Heart left ventricle (tissue), 13 donors: ENCODE data around the gene PRSS33.

ENCODE experiments used
- CTCF ChIP-seq, 12 donors: fragments of 200-600 bp; sonication (generic) in 4 of 12; IDR thresholded peaks; one replicate each; pipeline versions ENCODE4 v1.5.0 to v1.8.0; 2018 to 2022; ENCODE audit warnings: antibody characterized with exemption in 12 of 12, mild to moderate bottlenecking in 5 of 12
- POLR2A ChIP-seq, 2 donors: fragments of 450-650 bp; IDR thresholded peaks; one replicate each; pipeline ENCODE4 v1.6.1; 2017; ENCODE audit warnings: antibody characterized with exemption in 2 of 2, mild to moderate bottlenecking in 2 of 2, moderate library complexity in 2 of 2
- donor health status: ischemic (EF 13 %, LVEDD 7.1; RV severe dilation, severe dysfunction).
- donor health status: DM: no; HTN: yes; CAD: no.
- donor health status: DM: no; HTN: no; CAD: no.
- donor health status: ischemic (EF 25% LVEDD 6.9; RV normal size, moderate dysfunction).
- donor health status: ischemic (EF 25% LVEDD 5.7; RV mildly dilated, moderate dysfunction).
- donor health status: ischemic (EF 35%, LVEDD 5.7; RV mildly dilated, moderate dysfunction).
- donor health status: nonischemic (EF 11% LVEDD 7.7; RV severe dilation, severe dysfunction).
- donor health status: DM: yes; HTN: yes; CAD: no.
- donor health status: PGD.
- donor health status: ischemic (EF 29% LVEDD 5.4; RV normal size, mild dysfunction).
- donor health status: nonischemic (EF 23%, LVEDD 6.1; RV moderate dilation, normal function).

DNA sequence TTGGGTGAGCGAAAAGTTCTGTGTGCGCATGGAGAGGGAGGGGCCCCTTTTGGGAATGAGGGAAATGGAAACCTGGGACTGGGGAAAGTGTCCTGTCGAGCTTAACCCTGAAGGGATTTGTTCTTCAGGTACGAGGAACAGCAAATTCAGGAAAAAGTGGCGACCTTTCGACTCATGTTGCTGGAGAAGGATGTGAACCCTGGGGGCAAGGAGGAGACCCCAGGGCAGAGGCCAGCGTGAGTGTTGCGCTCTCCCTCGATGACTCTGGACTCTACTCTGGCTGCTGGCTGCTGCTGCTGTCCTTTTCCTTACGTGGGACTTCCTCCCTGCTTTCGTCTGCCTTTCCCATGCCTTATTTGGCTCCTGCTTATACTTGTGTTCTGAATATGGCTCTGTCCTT lies 30.0 kb downstream of the PRSS33 start:
- TF ChIP-seq CTCF (IDR thresholded peaks at IDR 0.05) (no peak), POLR2A (IDR thresholded peaks at IDR 0.05) (no peak)
